GM20000 (cell line): ENCODE results near the gene ANTXR1.
"Not testable (repeated sequence)": the region's sequence is repeated elsewhere in the genome, so short reads cannot be mapped to it uniquely, and the experiment has no call there.

Source experiments
- DNase-seq: peaks from one replicate; pipeline ENCODE4 v3.0.0; 2012; ENCODE audit warnings: low spot score
- CTCF ChIP-seq: IDR thresholded peaks from 2 replicates; pipeline ENCODE4 v1.5.1; 2012; ENCODE audit warnings: mild to moderate bottlenecking, control low read depth; ENCODE audit errors: extremely low read depth, missing control alignments

The ANTXR1 gene

GRCh38 chr2:69250981-69251380 is 238.0 kb downstream of the ANTXR1 start:
- TF ChIP-seq CTCF: no peak
- no peak for DNase-seq

GRCh38 chr2:69251943-69252342 is 239.0 kb downstream of the ANTXR1 start:
- no peak for TF ChIP-seq CTCF
- DNase-seq: no peak

GRCh38 chr2:69253112-69253511 is 240.1 kb downstream of the ANTXR1 start:
- DNase-seq: no peak
- no peak for TF ChIP-seq CTCF

- DNase-seq: no peak
- TF ChIP-seq CTCF: no peak
These were observed 240.8 kb downstream of the ANTXR1 start for GRCh38 chr2:69253611-69254301.

GRCh38 chr2:69255760-69256159 is 242.8 kb downstream of the ANTXR1 start:
- DNase-seq: no peak
- no peak for TF ChIP-seq CTCF

GRCh38 chr2:69259994-69260591 is 247.1 kb downstream of the ANTXR1 start:
- DNase-seq: not testable (repeated sequence)

- DNase-seq: no peak
- TF ChIP-seq CTCF: no peak
These were observed 247.7 kb downstream of the ANTXR1 start for GRCh38 chr2:69260666-69261065.

- no peak for DNase-seq
- no peak for TF ChIP-seq CTCF
These were observed 256.4 kb downstream of the ANTXR1 start for GRCh38 chr2:69269330-69269729.
